ENCODE results near the gene GALM. TPM values are rescaled to one million over a fixed set of nuclear protein-coding genes. Genes with fewer than 3 reads are reported as not detected.

GALM gene
- total and polyA plus RNA-seq, 2 of the 13 experiments (the other 11 are each of a cell fraction or from before 2014, with no cell fraction given), result 65.5 to 90.0 TPM

DNA sequence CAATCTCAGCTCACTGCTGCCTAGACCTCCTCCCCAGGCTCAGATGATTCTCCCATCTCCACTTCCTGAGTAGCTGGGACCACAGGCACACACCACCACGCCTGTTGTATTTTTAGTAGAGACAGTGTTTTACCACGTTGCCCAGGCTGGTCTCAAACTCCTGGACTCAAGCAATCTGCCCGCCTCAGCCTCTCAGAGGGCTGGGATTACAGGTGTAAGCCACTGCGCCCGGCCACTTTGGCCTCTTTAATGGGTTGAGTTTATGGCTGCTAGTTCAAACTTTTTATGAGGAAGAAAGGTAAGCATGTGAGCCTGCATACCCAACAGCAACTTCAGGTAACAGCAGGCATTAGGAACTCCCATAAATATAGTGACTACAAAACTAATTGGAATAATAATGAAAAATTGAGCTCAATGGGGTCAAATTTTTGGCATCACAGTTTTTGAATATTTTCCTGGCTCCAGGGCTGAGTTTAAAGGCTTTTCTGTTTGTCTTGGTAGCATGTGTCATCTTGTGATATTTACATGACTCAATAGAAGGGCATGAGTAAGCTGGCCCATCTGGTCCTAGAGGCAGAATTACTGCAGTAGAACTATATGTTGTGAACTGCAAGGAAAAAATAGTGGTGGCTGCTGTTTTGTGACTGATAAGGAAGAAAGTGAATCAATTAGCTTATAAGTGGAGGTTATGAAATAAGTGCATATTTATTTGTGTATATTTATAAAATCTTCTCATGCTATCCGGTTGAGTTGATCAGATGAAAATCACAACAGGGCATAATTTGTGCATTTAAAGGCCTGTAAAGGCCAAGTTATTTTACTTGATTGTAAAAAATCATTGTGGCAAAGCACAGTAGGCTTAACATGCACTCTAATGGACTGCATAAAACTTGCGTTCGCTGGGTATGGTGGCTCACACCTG is 24.8 kb downstream of the GALM start (continued):
- TF ChIP-seq TCF12 (IDR thresholded peaks at IDR 0.05) (no peak), TCF12 (CRISPR knock-in tag; IDR thresholded peaks at IDR 0.05) (no peak), ZGPAT (CRISPR knock-in tag; IDR thresholded peaks at IDR 0.05) (no peak; the same call in none of the 2 replicates), MXD4 (CRISPR knock-in tag; IDR thresholded peaks at IDR 0.05) (no peak), ZNF724P (CRISPR knock-in tag; IDR thresholded peaks at IDR 0.05; ENCODE audit: borderline replicate concordance) (no peak), EP300 (IDR thresholded peaks at IDR 0.05; ENCODE audit: low read depth in 2 of 2, low read length in 2 of 2) (peak in 1 of 2 experiments; percentile 66; a peak in 2 of 4 replicates), EP300 (CRISPR knock-in tag; IDR thresholded peaks at IDR 0.05; ENCODE audit: borderline replicate concordance) (no peak; the same call in 1 of the 2 replicates), KLF12 (CRISPR knock-in tag; IDR thresholded peaks at IDR 0.05; ENCODE audit: borderline replicate concordance) (no peak), ZNF138 (CRISPR knock-in tag; IDR thresholded peaks at IDR 0.05; ENCODE audit: low read depth) (no peak), PAF1 (CRISPR knock-in tag; IDR thresholded peaks at IDR 0.05) (no peak), REPIN1 (CRISPR knock-in tag; IDR thresholded peaks at IDR 0.05; ENCODE audit: borderline replicate concordance, low read depth) (no peak), SKI (IDR thresholded peaks at IDR 0.05; ENCODE audit: partially characterized antibody) (no peak), ZNF225 (CRISPR knock-in tag; IDR thresholded peaks at IDR 0.05) (no peak), ZNF674 (CRISPR knock-in tag; IDR thresholded peaks at IDR 0.05; ENCODE audit: low read depth) (no peak), RXRB (CRISPR knock-in tag; IDR thresholded peaks at IDR 0.05; ENCODE audit: borderline replicate concordance) (peak; percentile 77; the same call in 1 of the 2 replicates), ZZZ3 (CRISPR knock-in tag; IDR thresholded peaks at IDR 0.05; ENCODE audit: borderline replicate concordance) (no peak), KAT2B (IDR thresholded peaks at IDR 0.05; ENCODE audit: borderline replicate concordance, low read depth, low read length) (no peak), CREB1 (IDR thresholded peaks at IDR 0.05) (0 out of 2 replicates have a peak, but pooled peaks have one; percentile 27), CREB1 (CRISPR knock-in tag; IDR thresholded peaks at IDR 0.05) (peak; percentile 41; the same call in 1 of the 2 replicates)
- TF ChIP-seq, protein P1, sequence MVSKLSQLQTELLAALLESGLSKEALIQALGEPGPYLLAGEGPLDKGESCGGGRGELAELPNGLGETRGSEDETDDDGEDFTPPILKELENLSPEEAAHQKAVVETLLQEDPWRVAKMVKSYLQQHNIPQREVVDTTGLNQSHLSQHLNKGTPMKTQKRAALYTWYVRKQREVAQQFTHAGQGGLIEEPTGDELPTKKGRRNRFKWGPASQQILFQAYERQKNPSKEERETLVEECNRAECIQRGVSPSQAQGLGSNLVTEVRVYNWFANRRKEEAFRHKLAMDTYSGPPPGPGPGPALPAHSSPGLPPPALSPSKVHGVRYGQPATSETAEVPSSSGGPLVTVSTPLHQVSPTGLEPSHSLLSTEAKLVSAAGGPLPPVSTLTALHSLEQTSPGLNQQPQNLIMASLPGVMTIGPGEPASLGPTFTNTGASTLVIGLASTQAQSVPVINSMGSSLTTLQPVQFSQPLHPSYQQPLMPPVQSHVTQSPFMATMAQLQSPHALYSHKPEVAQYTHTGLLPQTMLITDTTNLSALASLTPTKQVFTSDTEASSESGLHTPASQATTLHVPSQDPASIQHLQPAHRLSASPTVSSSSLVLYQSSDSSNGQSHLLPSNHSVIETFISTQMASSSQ (IDR thresholded peaks at IDR 0.05; ENCODE audit: low read depth), result no peak
- TF ChIP-seq, protein P1 (CRISPR knock-in tag; IDR thresholded peaks at IDR 0.05; ENCODE audit: borderline replicate concordance), result 0 out of 2 replicates have a peak, but pooled peaks have one; percentile 18
- TF ChIP-seq, protein P2, sequence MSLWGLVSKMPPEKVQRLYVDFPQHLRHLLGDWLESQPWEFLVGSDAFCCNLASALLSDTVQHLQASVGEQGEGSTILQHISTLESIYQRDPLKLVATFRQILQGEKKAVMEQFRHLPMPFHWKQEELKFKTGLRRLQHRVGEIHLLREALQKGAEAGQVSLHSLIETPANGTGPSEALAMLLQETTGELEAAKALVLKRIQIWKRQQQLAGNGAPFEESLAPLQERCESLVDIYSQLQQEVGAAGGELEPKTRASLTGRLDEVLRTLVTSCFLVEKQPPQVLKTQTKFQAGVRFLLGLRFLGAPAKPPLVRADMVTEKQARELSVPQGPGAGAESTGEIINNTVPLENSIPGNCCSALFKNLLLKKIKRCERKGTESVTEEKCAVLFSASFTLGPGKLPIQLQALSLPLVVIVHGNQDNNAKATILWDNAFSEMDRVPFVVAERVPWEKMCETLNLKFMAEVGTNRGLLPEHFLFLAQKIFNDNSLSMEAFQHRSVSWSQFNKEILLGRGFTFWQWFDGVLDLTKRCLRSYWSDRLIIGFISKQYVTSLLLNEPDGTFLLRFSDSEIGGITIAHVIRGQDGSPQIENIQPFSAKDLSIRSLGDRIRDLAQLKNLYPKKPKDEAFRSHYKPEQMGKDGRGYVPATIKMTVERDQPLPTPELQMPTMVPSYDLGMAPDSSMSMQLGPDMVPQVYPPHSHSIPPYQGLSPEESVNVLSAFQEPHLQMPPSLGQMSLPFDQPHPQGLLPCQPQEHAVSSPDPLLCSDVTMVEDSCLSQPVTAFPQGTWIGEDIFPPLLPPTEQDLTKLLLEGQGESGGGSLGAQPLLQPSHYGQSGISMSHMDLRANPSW (CRISPR knock-in tag; IDR thresholded peaks at IDR 0.05; ENCODE audit: borderline replicate concordance), result no peak

Data from HepG2 (cell line).